Chondrocyte (in vitro differentiated cells): ENCODE measurements around the gene POFUT2. TPM values are rescaled to one million over a fixed set of nuclear protein-coding genes. Genes with fewer than 3 reads are reported as not detected.

Source experiments
- DNase-seq: peaks from one replicate; pipeline ENCODE4 v3.0.0; 2021; ENCODE audit warnings: mixed read lengths, low spot score
- H3K27ac Mint-ChIP-seq: one replicate; pipeline ENCODE4 v1.8.0; 2021; ENCODE audit warnings: mild to moderate bottlenecking, moderate library complexity, mixed read lengths; ENCODE audit not compliant: unreplicated experiment
- H3K27me3 Mint-ChIP-seq: 2 replicates; pipeline ENCODE4 v1.8.0; 2021; ENCODE audit warnings: low read depth, mixed read lengths
- H3K36me3 Mint-ChIP-seq: 2 replicates; pipeline ENCODE4 v1.8.0; 2021; ENCODE audit warnings: low read depth, mixed read lengths
- H3K4me1 Mint-ChIP-seq: 2 replicates; pipeline ENCODE4 v1.8.0; 2021; ENCODE audit warnings: low read depth, mild to moderate bottlenecking, mixed read lengths
- H3K4me3 Mint-ChIP-seq: one replicate; pipeline ENCODE4 v1.8.0; 2021; ENCODE audit warnings: mild to moderate bottlenecking, moderate library complexity, mixed read lengths; ENCODE audit not compliant: unreplicated experiment
- H3K9me3 Mint-ChIP-seq: 2 replicates; pipeline ENCODE4 v1.8.0; 2021; ENCODE audit warnings: low read depth, mixed read lengths
- total RNA-seq: library from RNA; stranded (reverse); gene quantifications from 3 replicates; pipeline ENCODE4 v1.2.1, GENCODE V29; 2021
- TF ChIP-seq, protein P1 (sequence below): fragments of 200-600 bp; sonication (generic); IDR thresholded peaks from 2 replicates; pipeline ENCODE4 v1.5.0; 2021; ENCODE audit warnings: antibody characterized with exemption, mild to moderate bottlenecking, moderate library complexity

POFUT2 gene
- total RNA-seq, 1 donor from 2014 or later, result 73.6 TPM

DNA sequence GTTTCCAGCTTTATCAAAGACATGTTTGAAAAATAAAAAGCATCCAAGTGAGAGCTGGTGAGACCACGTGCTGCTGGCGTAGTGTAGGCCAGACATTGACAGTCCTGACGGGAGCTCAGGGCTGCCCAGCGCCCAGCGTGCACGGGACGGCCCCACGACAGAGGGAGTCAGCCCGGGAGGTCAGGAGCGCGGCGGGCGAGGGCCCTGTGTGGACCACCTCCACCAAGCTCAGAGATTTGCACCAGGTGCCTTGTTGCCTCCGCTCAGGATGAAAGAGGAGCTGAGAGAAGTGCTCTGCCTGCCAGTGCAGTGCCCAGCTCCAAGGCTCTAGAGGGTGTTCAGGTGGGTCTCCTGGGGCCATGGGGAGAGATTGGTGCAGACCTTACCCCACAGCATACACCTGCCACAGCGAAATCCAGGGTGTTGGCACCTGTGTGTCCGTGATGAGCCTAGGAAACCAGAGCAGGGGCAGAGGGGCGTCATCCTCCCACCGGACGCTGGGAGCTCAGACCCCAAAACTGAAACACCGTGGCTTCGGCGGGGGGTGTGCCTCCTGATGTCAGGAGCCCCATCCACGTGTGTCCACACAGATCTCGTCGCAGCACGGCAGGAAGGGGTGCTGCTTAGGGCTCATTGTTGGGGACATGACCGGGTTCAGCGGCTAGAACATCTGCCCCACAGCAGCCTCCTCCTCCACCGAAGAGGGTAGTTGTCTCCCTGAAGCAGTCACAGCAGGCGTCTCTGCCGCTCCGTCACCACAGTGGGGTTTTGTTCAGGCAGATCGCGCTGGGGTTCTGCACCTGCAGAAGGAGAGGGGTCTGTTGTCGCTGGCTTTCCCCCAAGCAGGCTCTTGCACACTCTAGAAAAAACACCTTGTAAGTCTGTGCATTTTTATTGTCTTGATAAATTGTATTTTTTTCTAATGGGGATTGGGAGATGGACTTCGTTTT is 64.2 kb downstream of the POFUT2 start:
- Mint-ChIP-seq H3K27ac (no peak overlapping the region), H3K27me3 (no peaks in the 10 kb centered on the region), H3K36me3 (peaks cover 19% of the 10 kb centered on the region), H3K4me3 (no peak overlapping the region), H3K4me1 (peaks cover 43% of the 10 kb centered on the region), H3K9me3 (no peaks in the 10 kb centered on the region)
- DNase-seq, result peak; percentile 81
- TF ChIP-seq, protein P1, sequence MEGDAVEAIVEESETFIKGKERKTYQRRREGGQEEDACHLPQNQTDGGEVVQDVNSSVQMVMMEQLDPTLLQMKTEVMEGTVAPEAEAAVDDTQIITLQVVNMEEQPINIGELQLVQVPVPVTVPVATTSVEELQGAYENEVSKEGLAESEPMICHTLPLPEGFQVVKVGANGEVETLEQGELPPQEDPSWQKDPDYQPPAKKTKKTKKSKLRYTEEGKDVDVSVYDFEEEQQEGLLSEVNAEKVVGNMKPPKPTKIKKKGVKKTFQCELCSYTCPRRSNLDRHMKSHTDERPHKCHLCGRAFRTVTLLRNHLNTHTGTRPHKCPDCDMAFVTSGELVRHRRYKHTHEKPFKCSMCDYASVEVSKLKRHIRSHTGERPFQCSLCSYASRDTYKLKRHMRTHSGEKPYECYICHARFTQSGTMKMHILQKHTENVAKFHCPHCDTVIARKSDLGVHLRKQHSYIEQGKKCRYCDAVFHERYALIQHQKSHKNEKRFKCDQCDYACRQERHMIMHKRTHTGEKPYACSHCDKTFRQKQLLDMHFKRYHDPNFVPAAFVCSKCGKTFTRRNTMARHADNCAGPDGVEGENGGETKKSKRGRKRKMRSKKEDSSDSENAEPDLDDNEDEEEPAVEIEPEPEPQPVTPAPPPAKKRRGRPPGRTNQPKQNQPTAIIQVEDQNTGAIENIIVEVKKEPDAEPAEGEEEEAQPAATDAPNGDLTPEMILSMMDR, result no peak

DNA sequence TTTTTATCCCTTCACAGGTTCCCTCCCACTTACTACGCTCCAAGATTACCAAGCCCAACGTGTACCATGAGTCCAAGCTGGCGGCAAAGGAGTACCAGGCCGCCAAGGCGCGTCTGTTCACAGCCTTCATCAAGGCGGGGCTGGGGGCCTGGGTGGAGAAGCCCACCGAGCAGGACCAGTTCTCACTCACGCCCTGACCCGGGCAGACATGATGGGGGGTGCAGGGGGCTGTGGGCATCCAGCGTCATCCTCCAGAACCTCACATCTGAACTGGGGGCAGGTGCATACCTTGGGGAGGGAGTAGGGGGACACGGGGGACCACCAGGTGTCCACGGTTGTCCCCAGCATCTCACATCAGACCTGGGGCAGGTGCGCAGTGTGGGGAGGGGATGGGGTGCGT is 65.7 kb downstream of the POFUT2 start:
- Mint-ChIP-seq H3K9me3 (peaks cover 11% of the 10 kb centered on the region), H3K36me3 (peaks cover 31% of the 10 kb centered on the region), H3K4me1 (peaks cover 43% of the 10 kb centered on the region), H3K27me3 (no peaks in the 10 kb centered on the region), H3K4me3 (no peak overlapping the region), H3K27ac (no peak overlapping the region)
- TF ChIP-seq, protein P1, result no peak
- peak; percentile 66 for DNase-seq

DNA sequence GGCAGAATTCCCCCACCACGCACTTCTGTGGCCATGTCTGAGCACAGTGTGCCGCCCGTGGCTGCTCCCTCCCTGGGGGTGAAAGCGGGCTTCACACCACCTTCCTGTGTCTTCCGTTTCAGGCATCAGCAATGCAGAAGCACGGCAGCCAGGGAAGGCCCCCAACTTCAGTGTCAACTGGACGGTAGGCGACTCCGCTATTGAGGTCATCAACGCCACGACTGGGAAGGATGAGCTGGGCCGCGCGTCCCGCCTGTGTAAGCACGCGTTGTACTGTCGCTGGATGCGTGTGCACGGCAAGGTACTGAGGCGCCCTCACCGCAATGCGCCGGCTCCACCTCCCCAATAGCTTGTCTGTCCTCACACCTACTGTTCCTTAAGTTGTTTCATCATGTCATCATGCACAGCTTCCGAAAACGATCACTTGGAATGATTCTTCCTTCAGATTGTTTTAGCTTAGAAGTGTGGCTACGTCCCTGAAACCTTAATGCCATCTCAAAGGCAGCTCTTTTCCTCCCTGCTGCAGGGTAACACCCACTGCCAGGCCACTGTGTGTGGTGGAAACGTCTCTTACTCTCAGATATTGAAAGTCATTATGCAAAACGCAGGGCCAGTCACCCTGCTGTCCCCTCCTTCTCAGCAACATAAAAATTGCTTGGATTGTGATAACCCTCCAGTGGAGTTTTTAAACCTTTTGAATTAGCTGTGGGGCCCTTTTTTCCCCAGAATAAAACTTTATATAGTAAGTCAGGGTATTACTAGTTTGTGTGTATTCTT is 66.8 kb downstream of the POFUT2 start:
- Mint-ChIP-seq H3K36me3 (peaks cover 35% of the 10 kb centered on the region), H3K4me1 (peaks cover 35% of the 10 kb centered on the region), H3K27me3 (no peaks in the 10 kb centered on the region), H3K4me3 (no peak overlapping the region), H3K9me3 (peaks cover 20% of the 10 kb centered on the region), H3K27ac (peak overlapping the region; percentile 54)
- TF ChIP-seq, protein P1, result no peak
- DNase-seq, result peak; percentile 72

DNA sequence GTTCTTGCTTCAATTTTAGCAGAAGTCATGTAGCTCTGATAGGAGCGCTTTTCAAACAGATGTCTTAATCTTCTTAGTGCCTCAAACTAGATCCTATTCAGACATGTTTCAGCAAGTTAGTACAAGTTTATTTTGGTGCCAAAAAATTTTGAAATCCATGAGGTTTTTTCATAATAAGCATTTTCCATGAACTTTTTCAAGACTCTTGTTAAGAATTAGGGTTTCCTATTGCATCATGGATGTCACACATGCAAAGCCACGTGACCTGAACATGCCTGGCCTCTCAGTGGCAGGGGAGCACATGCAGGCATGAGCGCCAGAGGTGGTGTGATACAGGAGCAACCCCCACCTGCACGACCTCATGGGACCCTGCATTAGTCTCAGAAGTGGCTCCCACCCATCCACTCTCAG is 67.6 kb downstream of the POFUT2 start:
- Mint-ChIP-seq H3K4me3 (no peak overlapping the region), H3K27me3 (no peaks in the 10 kb centered on the region), H3K4me1 (peaks cover 33% of the 10 kb centered on the region), H3K36me3 (peaks cover 38% of the 10 kb centered on the region), H3K27ac (peak overlapping the region; percentile 72), H3K9me3 (peaks cover 20% of the 10 kb centered on the region)
- DNase-seq, result no peak
- TF ChIP-seq, protein P1, result no peak

DNA sequence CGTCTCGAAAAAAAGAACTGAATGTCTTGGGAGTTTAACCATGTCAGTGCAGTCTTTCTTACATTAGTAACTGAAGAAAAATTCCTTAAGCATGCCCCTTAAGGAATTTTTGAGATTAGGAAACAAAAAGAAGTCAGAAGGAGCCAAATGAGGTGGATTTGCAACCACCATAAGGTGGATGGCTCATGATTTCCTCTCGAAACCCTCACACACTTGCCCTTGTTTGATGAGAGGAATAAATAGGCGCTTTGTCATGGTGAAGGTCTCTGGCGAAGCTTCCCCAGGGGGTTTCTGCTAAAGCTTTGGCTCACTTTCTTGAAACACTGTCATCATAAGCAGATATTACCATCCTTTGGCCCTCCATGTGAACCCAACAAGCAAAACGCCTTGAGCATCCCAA is 68.2 kb downstream of the POFUT2 start:
- Mint-ChIP-seq H3K27ac (peak overlapping the region; percentile 72), H3K4me3 (no peak overlapping the region), H3K36me3 (peaks cover 41% of the 10 kb centered on the region), H3K27me3 (no peaks in the 10 kb centered on the region), H3K4me1 (peaks cover 33% of the 10 kb centered on the region), H3K9me3 (peaks cover 20% of the 10 kb centered on the region)
- DNase-seq, result no peak
- TF ChIP-seq, protein P1, result no peak
